SW 1271 (cell line): Measurements from ENCODE around the gene YKT6.
"Not testable (repeated sequence)": the region's sequence is repeated elsewhere in the genome, so short reads cannot be mapped to it uniquely, and the experiment has no call there.

Experiments used
- DNase-seq, 2 experiments: peaks; one replicate each; lab custom pipeline; 2025; lab: John Stamatoyannopoulos, UW

Gene YKT6

DNA sequence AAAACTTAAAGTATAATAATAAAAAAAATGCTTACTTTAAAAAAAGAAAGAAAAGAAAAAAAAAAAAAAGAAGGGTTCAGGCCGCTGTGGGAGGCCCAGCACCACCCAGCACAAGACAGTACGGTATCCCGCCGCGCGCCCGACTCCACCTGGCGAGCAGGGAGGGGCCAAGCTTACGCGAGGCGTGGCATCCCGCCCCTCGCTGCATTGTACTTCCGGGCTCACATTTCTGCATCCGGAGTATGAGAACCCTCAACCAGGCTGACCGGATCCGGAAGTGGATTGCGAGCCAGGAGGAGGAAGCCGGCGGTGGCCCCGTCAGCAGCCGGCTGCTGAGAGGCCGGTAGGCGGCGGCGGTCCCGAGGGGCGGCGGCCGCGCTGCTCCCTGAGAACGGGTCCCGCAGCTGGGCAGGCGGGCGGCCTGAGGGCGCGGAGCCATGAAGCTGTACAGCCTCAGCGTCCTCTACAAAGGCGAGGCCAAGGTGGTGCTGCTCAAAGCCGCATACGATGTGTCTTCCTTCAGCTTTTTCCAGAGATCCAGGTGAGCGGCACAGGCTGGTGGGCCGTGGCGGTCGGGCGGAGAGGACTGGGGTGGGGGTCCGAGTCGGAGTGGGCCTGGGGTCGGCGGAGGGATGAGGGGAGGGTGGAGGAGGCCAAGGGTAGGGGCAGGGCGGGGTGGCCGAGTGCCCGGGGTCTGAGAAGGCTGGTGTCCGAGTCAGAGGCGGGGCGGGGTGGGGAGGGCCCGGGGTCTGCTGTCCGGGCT lies at the start of gene YKT6:
TSS of gene YKT6 (plus strand) at position 280 of the 763 bp plus-strand sequence. CDS start at position 438, 158 bp downstream.
- DNase-seq = peak; percentile 80 to 89

DNA sequence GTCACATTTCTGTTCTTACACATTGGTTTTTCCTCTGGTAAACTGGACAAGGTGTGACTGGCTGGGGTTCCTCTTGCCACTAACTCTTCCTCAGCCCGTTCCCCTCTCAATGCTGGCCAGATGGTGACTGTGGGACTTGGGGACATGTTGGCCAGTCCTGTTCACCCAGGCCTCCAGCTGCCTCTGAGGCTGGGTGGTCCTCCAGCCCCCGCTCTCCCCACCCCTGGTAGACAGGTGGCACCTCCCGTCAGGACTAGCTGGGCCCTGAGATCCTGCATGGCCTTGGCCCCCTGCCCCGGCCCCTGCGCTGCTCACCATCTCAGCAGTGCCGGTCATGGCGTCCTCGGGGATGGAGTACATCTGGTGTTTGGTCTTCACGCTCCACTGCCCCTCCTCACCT lies 48.8 kb upstream of the YKT6 start:
- no peak for DNase-seq

DNA sequence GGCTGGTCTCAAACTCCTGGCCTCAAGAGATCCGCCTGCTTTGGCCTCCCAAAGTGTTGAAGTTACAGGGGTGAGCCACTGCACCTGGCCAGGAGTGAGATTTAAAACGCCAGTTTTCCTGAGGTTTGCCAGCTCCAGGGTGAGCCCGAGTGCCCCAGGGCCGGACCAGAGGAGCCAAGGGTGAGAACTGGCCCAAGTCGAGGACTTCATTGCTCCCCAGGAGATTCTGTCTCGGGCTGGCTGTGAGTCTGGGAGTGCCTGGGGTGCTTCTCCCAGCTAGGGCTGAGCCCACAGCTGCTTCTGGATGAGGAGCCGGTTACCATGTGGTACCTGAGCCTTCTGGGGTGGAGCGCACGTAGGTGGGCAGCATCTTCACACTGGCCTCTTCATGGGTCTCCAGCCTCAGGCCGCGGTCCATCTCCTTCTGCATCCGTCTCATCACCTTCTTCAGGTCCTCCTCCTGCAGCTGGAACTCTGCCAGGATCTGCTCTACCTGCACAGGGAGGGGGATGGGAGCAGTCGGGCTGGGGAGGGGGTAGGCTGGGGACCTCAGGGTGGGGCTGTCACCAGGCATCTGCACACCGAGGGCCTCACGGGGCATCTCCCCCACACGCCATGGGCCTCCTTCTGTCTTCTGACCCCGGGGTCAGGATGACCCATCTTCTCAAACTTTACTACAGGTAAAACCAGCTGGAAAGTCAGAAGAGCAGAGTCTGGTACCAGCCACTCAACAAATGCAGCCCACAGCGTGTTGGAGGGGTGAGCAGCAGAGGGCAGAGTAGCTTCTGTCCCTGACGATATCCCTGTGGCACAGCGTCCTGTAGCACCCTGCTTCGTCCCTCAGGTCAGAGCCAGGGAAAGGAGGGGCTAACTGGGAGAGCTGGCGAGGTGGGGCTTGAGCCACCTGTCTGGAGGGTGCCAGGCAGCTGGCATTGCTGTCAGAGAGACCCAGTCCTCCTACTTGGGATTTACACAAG lies 47.5 kb upstream of the YKT6 start:
- DNase-seq = no peak

DNA sequence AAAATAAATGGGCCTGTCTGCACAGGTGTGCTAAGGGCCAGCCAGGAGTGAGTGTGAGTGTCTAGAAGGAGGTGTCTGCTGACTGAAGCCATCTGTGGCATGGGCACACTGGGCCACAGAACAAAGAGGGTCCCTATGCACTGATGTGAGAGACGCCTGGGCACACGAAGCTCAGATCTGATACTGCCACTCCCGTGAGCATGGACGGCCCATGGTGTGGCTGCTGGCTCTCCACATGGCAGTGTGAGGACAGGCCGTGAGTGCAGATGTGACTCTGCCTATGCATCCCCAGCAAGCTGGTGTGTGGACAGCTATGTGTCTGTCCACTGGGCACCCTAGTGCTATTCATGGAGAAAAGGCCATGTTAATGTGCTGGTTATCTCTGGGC lies 46.8 kb upstream of the YKT6 start:
- no peak for DNase-seq

DNA sequence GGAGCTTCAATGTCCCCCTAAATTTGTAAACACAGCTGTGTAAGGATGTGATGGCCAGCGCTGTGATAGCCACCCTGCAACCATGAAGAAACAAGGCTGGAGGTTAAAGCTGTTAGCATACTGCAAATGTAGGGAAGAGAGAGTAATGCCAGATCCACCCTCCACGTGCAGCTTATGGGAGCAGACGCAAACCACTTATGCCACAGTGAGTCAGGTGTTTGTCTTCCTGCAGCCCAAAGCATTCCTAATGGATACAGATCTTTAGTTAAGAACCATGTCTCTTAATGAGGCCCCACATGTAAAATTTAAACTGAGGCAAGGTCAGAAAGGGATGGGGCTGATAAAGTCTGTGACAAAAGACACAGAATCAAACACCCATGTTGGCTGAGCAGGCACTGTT lies 46.1 kb upstream of the YKT6 start:
- no peak for DNase-seq

DNA sequence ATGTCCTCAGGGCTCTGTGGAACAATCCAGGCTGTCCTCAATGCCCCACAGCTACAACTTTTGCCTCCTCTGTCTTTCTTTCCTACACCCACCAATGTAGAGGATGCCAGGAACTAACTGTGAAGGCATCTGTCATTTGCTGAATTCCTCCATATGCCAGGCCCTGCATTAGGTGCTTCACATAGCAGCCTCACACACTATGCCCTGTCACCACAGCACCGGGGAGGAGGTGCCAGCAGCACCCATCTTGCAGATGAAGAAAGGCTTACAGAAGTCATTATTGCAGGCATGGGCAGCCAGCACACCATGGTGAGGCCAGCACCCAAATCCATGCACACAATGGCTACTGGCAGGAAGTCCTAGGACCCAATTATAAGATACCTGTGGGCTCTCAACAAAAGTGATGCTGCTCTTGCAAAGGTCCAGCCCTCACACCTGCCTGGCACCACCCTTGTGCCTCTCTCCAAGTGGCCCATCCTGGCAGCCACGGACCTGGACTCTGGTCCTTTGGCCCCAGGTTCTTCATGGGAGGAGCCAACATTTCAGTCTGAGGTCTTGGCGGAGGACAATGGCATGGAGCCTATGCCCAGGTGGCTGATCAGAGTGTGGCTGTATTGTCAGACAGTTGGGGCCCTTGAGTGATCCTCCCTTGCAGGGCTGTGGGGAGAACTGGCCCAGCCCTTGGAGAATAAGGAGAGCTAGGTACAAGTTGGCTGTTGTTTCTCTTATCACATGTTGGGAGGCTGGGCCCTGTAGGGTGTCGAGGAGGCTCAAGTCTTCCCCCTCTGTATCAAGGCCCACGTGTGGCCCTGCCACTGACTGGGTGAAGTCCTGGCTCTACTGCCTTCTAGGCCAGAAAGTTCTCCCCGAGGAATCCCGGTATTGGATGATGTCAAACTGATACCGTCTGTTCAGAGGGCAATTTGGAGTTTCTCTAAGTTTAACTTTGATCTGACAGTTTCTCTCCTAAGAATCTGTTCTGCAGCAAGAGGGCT lies 45.3 kb upstream of the YKT6 start:
- DNase-seq = no peak

DNA sequence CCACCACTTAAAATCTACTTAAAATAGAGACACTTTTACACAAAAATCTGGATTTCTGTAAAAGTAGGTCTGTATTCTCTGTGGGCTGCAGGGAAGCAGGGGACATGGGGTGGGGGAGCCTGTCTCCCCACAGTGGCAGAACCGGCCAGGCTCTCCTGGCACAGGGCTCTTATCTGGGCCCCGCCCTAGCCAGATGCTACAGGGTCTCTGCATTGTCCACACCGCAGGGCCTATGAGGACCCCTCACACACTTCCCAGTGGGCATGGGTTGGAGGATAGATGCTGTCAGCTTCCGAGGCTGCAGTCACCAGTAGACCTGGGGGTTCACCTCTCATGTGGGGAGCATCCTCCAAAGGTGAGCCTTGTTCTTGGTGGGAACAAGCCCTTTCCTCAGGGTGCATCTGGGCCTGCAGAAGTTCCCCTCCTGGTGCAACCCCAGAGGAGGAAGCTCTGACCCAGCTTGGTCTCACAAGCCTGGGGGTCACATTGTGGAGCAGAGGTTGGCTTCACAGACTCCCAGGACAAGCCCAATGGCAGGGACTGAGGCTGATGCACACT lies 44.2 kb upstream of the YKT6 start:
- DNase-seq = no peak

DNA sequence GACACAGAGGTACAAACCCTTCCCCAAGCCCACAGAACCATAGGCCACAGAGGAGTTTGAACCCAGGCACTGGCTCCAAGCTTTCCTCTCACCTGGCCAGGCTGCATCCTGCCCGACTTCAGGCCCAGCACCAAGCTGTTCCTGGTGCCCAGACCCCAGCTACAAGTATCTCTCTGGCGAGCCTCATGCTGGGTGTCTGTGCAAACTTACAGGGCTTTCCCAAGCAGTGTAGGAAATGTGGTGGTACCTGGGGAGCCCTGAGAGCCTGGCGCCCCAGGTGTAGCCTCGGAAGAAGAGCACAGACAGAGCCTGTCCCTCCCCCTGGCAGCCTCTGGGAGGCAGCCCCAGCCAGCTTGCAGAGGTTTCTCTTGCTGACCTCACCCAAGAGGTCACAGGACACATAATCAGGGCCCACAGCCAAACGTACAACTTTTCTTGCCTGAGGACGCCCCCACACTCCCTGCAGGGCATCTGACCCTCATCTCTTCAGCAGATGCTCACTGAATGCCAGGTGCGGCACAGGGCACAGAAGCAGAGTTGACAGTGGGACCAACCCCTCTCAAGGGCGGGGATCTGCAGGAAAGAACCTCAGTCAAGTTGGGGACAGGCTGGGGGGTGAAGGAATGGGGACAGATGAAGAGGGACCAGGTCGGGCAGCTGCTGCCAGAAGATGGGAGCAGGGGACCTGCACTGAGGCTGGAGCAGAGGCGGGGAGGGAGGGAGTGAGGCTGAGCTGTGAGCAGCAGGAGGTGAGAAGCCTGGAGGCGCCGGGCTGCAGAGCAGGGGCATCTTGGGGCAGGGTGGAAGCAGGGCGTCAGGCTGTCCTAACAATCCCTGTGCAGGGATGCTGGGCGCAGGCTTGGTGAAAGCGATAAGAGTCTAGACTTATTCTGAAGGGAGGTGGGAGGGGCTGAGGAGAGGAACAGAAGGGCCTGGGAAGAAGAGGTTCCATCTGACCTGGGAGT lies 43.4 kb upstream of the YKT6 start:
- DNase-seq = no peak

DNA sequence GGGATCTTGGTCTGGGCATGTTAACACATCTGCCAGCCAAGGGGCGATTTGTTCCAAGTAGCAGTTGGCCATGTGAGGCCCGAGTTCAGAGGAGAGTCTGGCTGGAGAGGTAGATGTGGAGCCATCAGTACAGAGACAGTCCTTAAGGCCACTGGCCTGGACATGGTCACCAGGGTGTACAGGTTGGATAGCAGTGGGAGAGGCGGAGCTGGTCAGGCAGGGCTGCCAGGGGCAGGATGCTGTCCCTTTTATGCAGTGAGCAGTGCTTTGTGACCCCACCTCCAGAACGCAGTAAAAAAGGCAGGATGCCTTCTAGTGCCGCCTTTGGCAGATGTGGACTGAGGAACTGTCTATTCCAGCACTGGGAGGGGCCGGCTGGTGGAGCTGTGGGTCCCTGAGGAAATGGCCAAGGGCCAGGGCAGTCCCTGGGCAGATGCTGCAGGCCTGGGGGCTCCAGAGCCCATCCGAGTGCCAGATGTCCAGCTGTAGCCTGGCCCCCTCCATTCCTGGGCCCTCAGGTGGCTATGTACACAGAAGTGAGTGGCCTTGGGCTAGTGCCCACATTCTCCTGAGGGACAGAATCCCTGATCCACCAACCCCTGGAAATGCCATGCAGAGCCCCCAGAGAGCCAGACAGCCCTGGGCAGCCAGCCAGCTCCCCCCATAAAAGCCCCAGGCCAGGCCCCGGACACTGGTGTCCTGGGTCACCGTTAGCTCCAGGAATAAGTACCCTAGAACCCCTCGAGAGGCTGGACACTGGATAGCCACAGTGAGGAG lies 42.5 kb upstream of the YKT6 start:
- no peak for DNase-seq

DNA sequence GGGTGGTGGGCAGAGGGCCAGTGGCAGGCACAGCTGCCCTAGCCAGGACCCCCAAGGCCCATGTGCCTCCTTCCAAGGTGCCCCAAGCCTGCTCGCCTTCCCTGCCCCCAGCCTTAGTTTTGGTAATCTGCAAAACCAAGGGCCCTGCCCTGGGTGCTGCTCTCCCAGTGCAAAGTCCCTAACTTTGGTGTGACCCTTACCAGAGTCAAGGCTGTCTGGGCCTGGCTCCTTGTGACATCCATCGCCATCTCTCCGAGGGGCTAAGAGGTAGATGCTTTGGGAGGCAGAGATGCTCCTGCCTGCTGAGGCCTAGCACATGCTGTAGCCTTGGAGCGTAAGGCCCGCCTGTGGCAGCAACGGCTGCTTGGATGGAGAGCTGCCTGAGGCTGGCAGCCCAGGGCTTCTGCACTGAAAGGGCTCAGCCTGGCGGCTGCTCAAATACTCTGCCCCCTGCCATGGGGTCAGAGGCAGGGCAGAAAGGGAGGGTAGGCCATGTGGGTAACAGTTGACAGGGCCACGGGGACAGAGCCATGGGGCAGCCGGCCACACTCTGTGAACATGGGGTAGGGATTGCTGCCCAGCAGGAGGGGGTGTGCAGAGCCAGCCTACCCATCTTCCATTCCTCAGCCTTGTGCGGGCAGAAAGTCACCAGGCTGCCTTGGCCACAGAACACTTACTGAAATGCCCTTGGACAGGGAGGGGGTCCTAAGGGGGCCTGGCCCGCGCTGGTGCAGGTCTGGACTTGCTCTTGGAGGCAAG lies 41.7 kb upstream of the YKT6 start:
- no peak for DNase-seq

DNA sequence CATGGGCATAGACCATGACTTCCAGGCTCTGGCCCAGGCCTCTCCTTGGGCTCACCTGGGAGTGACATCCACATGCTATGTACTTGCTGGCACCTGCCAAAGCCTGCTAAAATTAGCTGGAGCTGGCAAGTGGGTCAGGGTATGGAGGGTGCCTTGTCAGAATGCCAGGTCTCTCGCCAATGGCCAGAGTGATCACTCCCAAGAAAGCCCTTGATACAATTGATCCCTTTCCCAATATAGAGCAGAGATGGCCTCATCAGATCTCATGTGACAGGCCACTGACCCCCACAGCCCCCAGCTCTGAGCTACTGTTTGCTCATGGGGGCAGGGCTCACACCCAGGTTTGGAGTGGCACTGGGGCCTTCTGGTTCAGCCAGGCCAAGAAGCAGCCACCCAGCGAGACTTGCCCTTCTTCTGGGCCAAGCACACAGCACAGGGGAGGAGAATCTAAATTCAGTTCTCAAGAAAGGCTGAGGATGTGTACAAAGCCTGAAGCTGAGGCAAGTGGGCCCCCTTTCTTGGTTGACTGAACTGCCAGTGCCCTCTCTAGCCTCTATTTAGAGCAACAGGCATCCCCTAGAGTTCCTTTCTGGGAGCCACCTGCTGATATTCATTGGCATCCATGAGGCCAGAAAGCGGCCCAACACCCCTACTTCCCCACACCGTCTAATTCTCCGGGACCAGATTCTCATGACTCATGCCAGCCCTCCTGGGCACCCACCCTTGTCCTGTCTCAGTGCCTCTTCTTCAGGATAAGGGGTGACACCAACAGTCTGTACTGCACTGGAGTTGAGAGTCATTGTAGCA lies 40.8 kb upstream of the YKT6 start:
- no peak for DNase-seq

DNA sequence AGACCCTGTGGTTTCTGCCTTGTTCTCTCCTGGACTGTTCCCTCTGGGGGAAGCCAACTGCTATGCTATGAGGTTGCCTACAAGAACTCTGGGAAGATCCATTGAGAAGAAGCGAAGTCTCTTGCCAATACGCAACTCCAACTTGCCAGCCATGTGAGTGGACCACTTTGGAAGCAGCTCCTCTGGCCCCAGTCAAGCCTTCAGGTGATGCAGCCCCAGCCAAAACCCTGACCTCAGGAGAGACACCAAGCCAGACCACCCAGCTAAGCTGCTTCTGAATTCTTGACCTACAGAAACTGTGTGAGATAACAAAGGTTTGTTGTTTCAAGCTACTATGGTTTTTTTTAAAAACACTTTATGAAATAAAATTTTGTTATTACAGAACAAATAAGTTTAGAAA lies 39.4 kb upstream of the YKT6 start:
- no peak for DNase-seq

DNA sequence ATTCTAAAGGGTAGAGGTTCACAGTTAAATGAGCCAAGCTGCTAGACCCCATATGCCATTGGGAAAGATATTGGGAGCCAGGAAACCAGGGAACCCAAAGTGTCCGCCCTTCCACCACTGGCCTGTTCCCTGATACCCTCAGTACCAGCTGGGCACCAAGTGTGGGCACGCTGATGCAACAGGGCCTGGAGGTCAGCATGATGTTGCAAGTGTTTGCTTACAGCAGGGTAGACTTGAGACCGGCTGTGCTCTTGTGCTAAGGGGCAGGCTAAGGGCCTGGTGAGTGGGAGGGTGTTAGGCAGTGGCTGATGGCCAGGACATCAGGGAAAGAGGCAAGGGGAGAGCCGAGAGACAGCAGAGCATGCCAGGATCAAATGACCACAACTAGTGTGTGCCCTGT lies 38.6 kb upstream of the YKT6 start:
- DNase-seq = no peak

DNA sequence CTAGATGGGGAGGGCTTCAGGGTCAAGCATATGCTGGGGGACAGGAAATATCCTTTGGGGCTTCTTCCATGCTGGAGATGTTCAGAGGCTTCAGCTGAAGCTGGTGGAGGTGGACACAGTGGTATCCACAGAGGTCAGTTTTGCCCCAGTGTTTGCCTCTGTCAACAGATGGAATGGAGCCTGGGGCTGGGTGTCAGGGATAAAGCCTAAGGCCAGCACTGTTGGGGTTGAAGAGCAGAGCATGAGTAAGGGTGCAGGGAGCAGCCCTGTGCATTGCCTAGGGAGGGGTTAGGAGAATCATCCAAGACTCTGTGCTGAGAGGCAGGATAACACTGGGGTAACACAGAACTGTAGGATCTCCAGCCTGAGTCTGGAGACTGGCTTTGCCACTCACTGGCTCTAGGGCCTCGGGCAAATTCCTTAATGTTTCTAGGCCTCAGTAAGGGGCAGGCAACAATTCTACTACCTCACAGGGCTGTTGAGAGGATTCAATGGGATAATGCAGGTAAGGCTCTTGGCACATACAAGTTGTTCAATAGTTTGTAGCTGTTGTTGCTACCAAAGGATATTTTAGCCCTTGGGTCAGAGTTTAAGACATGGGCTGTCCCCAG lies 37.9 kb upstream of the YKT6 start:
- no peak for DNase-seq

DNA sequence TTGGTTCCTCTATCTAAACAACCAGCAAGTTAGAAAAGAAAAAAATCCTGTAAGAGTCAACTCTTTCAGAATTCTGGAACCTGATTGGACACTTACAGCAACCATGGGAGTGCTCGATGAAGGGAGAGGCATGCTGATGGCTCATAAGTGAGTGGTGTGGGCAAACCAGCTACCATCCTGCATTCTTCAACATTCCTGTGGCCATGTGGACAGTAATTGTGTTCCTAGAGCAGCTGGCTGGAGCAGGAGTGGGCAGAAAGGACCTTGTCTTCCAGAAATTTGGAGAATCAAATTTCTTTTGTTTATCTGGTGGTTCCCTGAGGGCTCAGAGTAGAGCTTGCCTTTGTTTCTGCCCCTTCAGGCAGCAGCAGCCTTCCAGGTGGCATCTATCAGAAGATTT lies 37.2 kb upstream of the YKT6 start:
- no peak for DNase-seq

DNA sequence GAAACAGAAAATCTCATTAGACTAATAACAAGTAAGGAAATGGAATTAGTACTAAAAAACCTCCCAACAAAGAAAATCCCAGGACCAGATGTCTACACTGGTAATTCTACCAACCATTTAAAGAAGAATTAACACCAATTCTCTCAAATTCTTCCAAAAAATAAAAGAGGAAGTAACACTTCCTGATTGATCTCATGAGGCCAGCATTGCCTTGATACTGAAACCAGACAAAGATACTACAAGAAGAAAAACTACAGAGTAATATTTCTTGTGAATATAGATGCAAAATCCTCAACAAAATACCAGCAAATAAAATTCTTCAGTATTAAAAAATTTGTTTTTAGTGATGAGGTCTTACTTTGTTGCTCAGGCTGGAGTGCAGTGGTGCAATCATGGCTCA lies 32.9 kb upstream of the YKT6 start:
- no peak for DNase-seq

DNA sequence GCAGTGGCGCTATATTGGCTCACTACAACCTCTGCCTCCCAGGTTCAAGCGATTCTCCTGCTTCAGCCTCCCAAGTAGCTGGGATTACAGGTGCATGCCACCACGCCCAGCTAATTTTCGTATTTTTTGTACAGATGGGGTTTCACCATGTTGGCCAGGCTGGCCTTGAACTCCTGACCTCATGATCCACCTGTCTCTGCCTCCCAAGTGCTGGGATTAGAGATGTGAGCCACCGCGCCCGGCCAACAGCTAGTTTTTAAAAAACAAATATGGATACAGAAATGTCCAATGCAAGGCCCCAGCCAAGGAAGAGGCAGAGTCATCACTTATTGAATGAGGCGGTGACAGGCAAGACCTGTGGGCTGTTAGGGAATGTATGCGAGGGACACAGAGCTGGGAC lies 28.9 kb upstream of the YKT6 start:
- DNase-seq = not testable (repeated sequence)

DNA sequence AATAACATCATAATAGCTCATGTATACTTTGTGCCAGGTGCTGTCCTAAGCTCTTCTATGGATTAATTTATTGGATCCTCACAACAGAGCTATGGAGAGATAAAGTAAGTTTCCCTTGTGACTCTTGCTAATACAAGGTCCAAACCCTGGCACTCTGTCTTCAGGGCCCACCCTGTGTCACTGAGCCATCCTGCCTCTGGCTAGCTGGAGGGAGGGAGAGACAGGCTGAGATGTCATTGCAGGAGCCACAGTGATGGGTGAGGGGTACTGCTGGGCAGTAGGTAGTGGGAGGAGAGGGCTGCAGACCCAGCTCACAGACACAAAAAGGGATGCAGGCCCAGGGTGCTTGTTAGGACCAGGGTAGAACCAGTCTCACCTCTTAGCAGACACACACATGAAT lies 28.4 kb upstream of the YKT6 start:
- DNase-seq = no peak
